Measurements from ENCODE around the gene SRRM3. TPM values are rescaled to one million over a fixed set of nuclear protein-coding genes. Genes with fewer than 3 reads are reported as not detected.

SRRM3 gene
- total and polyA plus RNA-seq, 9 of the 15 experiments (the other 6 are each of a cell fraction or from before 2014, with no cell fraction given), result 0.04 to 0.91 (median 0.46) TPM; not detected in 2

DNA sequence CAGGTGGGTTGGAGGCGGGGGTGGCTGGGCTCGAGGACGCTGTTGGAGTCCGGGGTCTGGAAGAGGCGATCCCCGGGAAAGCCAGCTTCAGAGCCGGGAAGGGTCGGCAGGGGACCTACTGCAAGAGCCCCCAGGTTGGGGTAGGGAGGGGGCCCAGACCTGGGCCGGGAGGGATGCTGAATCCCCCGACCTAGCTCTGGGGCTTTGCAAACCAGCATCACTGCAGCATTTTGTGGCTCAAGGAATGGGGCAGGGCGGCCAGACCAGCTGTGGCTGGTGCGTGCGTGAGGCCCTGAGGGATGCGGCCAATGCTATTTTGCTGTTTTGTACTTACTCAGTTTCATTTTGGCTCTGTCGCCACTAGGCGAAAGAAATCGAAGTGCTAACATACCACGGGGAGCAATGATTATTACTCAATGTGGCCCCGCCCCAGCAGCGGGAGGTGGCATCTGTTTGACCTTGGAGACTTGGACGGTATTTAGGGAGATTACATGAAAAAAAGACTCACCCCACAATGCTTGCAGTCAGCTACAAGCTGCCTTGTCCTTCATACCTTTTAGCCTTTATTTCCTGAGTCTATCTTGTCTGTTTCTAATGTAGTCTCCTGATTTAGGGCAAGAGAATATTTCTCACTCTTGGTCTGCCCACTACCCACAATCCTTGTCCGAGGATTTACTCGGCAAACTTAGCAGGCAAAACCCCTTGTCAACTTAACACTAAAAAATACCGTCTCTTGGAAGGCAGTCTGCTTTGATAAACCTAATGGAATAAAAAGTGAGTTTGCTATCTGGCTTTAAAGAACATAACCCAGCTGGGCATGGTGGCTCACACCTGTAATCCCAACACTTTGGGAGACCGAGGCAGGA, 117.0 kb downstream of the SRRM3 start (continued):
- TF ChIP-seq, protein P1, sequence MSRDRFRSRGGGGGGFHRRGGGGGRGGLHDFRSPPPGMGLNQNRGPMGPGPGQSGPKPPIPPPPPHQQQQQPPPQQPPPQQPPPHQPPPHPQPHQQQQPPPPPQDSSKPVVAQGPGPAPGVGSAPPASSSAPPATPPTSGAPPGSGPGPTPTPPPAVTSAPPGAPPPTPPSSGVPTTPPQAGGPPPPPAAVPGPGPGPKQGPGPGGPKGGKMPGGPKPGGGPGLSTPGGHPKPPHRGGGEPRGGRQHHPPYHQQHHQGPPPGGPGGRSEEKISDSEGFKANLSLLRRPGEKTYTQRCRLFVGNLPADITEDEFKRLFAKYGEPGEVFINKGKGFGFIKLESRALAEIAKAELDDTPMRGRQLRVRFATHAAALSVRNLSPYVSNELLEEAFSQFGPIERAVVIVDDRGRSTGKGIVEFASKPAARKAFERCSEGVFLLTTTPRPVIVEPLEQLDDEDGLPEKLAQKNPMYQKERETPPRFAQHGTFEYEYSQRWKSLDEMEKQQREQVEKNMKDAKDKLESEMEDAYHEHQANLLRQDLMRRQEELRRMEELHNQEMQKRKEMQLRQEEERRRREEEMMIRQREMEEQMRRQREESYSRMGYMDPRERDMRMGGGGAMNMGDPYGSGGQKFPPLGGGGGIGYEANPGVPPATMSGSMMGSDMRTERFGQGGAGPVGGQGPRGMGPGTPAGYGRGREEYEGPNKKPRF (IDR thresholded peaks at IDR 0.05; ENCODE audit: low read depth, low read length), result no peak
- TF ChIP-seq SUPT5H (IDR thresholded peaks at IDR 0.05), result no peak
- TF ChIP-seq PURB (CRISPR knock-in tag; IDR thresholded peaks at IDR 0.05; ENCODE audit: low read depth), result no peak
- 0 out of 2 replicates have a peak, but pooled peaks have one; percentile 59 for TF ChIP-seq ZNF347 (CRISPR knock-in tag; IDR thresholded peaks at IDR 0.05; ENCODE audit: low read depth)
- TF ChIP-seq SLC30A9 (CRISPR knock-in tag; IDR thresholded peaks at IDR 0.05), result no peak
- 0 out of 2 replicates have a peak, but pooled peaks have one; percentile 9 for TF ChIP-seq ZNF764 (CRISPR knock-in tag; IDR thresholded peaks at IDR 0.05; ENCODE audit: low read depth)
- TF ChIP-seq, protein P2, sequence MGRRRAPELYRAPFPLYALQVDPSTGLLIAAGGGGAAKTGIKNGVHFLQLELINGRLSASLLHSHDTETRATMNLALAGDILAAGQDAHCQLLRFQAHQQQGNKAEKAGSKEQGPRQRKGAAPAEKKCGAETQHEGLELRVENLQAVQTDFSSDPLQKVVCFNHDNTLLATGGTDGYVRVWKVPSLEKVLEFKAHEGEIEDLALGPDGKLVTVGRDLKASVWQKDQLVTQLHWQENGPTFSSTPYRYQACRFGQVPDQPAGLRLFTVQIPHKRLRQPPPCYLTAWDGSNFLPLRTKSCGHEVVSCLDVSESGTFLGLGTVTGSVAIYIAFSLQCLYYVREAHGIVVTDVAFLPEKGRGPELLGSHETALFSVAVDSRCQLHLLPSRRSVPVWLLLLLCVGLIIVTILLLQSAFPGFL (CRISPR knock-in tag; IDR thresholded peaks at IDR 0.05), result 0 out of 2 replicates have a peak, but pooled peaks have one; percentile 87
- TF ChIP-seq NEUROD1 (IDR thresholded peaks at IDR 0.05; ENCODE audit: borderline replicate concordance, low read depth, low read length, partially characterized antibody), result no peak
- TF ChIP-seq, protein P3, sequence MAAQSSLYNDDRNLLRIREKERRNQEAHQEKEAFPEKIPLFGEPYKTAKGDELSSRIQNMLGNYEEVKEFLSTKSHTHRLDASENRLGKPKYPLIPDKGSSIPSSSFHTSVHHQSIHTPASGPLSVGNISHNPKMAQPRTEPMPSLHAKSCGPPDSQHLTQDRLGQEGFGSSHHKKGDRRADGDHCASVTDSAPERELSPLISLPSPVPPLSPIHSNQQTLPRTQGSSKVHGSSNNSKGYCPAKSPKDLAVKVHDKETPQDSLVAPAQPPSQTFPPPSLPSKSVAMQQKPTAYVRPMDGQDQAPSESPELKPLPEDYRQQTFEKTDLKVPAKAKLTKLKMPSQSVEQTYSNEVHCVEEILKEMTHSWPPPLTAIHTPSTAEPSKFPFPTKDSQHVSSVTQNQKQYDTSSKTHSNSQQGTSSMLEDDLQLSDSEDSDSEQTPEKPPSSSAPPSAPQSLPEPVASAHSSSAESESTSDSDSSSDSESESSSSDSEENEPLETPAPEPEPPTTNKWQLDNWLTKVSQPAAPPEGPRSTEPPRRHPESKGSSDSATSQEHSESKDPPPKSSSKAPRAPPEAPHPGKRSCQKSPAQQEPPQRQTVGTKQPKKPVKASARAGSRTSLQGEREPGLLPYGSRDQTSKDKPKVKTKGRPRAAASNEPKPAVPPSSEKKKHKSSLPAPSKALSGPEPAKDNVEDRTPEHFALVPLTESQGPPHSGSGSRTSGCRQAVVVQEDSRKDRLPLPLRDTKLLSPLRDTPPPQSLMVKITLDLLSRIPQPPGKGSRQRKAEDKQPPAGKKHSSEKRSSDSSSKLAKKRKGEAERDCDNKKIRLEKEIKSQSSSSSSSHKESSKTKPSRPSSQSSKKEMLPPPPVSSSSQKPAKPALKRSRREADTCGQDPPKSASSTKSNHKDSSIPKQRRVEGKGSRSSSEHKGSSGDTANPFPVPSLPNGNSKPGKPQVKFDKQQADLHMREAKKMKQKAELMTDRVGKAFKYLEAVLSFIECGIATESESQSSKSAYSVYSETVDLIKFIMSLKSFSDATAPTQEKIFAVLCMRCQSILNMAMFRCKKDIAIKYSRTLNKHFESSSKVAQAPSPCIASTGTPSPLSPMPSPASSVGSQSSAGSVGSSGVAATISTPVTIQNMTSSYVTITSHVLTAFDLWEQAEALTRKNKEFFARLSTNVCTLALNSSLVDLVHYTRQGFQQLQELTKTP (IDR thresholded peaks at IDR 0.05; ENCODE audit: low read depth in 1 of 2, partially characterized antibody in 2 of 2), result no peak
- no peak for TF ChIP-seq JUN (IDR thresholded peaks at IDR 0.05; ENCODE audit: borderline replicate concordance, low read depth, low read length)
- TF ChIP-seq JUN (CRISPR knock-in tag; IDR thresholded peaks at IDR 0.05; ENCODE audit: borderline replicate concordance), result 0 out of 2 replicates have a peak, but pooled peaks have one; percentile 47
- no peak for TF ChIP-seq MXI1 (IDR thresholded peaks at IDR 0.05; ENCODE audit: low read depth, low read length)
- TF ChIP-seq MCM3 (IDR thresholded peaks at IDR 0.05), result no peak
- no peak; the same call in 1 of the 2 replicates for TF ChIP-seq NR2C1 (IDR thresholded peaks at IDR 0.05)
- TF ChIP-seq NR2C1 (tag; IDR thresholded peaks at IDR 0.05), result no peak
- TF ChIP-seq RBBP5 (IDR thresholded peaks at IDR 0.05; ENCODE audit: borderline replicate concordance, insufficient read depth, low read length, poor library complexity, severe bottlenecking), result peak; percentile 14
- no peak for TF ChIP-seq KDM4B (IDR thresholded peaks at IDR 0.05; ENCODE audit: borderline replicate concordance in 2 of 2, low read depth in 1 of 2)
- TF ChIP-seq TAF15 (IDR thresholded peaks at IDR 0.05; ENCODE audit: low read depth, low read length), result no peak

All from K562 (cell line).